SK-N-SH (cell line): ENCODE measurements around the gene TUT4.

Source experiments
- CTCF ChIP-seq: fragments of 200-600 bp; sonication (generic); IDR thresholded peaks from 2 replicates; pipeline ENCODE4 v1.6.1; 2017; ENCODE audit warnings: antibody characterized with exemption, mild to moderate bottlenecking, moderate library complexity
- TF ChIP-seq, protein P1 (sequence below): IDR thresholded peaks from 2 replicates; pipeline ENCODE4 v1.4.0; 2012; ENCODE audit warnings: low read depth
- TF ChIP-seq, protein P2 (sequence below): fragments of 150-350 bp; IDR thresholded peaks from 2 replicates; pipeline ENCODE4 v1.6.1; 2017; ENCODE audit warnings: antibody characterized with exemption, low read length, low read depth, borderline replicate concordance

- TF ChIP-seq, protein P1, sequence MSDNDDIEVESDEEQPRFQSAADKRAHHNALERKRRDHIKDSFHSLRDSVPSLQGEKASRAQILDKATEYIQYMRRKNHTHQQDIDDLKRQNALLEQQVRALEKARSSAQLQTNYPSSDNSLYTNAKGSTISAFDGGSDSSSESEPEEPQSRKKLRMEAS = no peak
- TF ChIP-seq, protein P2, sequence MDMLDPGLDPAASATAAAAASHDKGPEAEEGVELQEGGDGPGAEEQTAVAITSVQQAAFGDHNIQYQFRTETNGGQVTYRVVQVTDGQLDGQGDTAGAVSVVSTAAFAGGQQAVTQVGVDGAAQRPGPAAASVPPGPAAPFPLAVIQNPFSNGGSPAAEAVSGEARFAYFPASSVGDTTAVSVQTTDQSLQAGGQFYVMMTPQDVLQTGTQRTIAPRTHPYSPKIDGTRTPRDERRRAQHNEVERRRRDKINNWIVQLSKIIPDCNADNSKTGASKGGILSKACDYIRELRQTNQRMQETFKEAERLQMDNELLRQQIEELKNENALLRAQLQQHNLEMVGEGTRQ = no peak
- TF ChIP-seq CTCF = no peak
These were observed 65.3 kb downstream of the TUT4 start for GRCh38 chr1:52487632-52488031.
